Kidney epithelial cell (primary cell): ENCODE measurements around the gene ALDH16A1. TPM values are rescaled to one million over a fixed set of nuclear protein-coding genes. Genes with fewer than 3 reads are reported as not detected.

ENCODE experiments used
- DNase-seq: peaks from one replicate; pipeline ENCODE4 v3.0.0-alpha.2; 2010; ENCODE audit warnings: low read depth
- H3K27me3 ChIP-seq: 2 replicates; pipeline ENCODE4 v1.6.0; 2011; ENCODE audit warnings: low read length; ENCODE audit not compliant: control insufficient read depth, insufficient read depth
- H3K36me3 ChIP-seq: 2 replicates; pipeline ENCODE4 v1.5.1; 2011; ENCODE audit warnings: low read length; ENCODE audit not compliant: control insufficient read depth, insufficient read depth
- H3K4me3 ChIP-seq: 2 replicates; pipeline ENCODE4 v1.5.1; 2011; ENCODE audit warnings: low read depth, mild to moderate bottlenecking, control low read depth, low read length
- CTCF ChIP-seq: IDR thresholded peaks from 2 replicates; pipeline ENCODE4 v1.5.1; 2011; ENCODE audit warnings: mild to moderate bottlenecking, moderate library complexity, low read length, control low read depth, inconsistent platforms; ENCODE audit not compliant: insufficient read depth, poor library complexity, severe bottlenecking
- total RNA-seq: library from RNA; depleted of rRNA; stranded (reverse); fragments of >200 nt; gene quantifications from 2 replicates; pipeline ENCODE4 v1.2.3, GENCODE V29; 2015

ALDH16A1 gene
- total RNA-seq, 1 donor from 2014 or later = 32.9 TPM

GRCh38 chr19:49425922-49426592 lies 27.0 kb upstream of the ALDH16A1 start:
- no peaks in the 10 kb centered on the region for H3K36me3 ChIP-seq
- H3K4me3 ChIP-seq = no peak overlapping the region
- DNase-seq = no peak
- peaks cover 97% of the 10 kb centered on the region for H3K27me3 ChIP-seq
- TF ChIP-seq CTCF = no peak

- Histone ChIP-seq H3K4me3 (no peak overlapping the region), H3K36me3 (no peaks in the 10 kb centered on the region), H3K27me3 (peaks cover 98% of the 10 kb centered on the region)
- no peak for DNase-seq
- TF ChIP-seq CTCF = no peak
Measured at GRCh38 chr19:49427339-49427738, 25.7 kb upstream of the ALDH16A1 start.

- no peak for TF ChIP-seq CTCF
- DNase-seq = no peak
- Histone ChIP-seq H3K36me3 (no peaks in the 10 kb centered on the region), H3K4me3 (no peak overlapping the region), H3K27me3 (peaks cover 98% of the 10 kb centered on the region)
Measured at GRCh38 chr19:49427855-49428546, 25.0 kb upstream of the ALDH16A1 start.

- H3K36me3 ChIP-seq = no peaks in the 10 kb centered on the region
- no peak overlapping the region for H3K4me3 ChIP-seq
- H3K27me3 ChIP-seq = peaks cover 98% of the 10 kb centered on the region
- TF ChIP-seq CTCF = no peak
- no peak for DNase-seq
Measured at GRCh38 chr19:49428547-49429451, 24.2 kb upstream of the ALDH16A1 start.

- no peak for TF ChIP-seq CTCF
- H3K36me3 ChIP-seq = no peaks in the 10 kb centered on the region
- no peak for DNase-seq
- no peak overlapping the region for H3K4me3 ChIP-seq
- peaks cover 99% of the 10 kb centered on the region for H3K27me3 ChIP-seq
Measured at GRCh38 chr19:49430172-49430677, 22.8 kb upstream of the ALDH16A1 start.
